Kidney (tissue), 14 donors: ENCODE measurements around the gene ISL1. TPM values are rescaled to one million over a fixed set of nuclear protein-coding genes. Genes with fewer than 3 reads are reported as not detected.

Source experiments
- DNase-seq, 5 donors: peaks; one replicate each; pipeline ENCODE4 v3.0.0-alpha.2; 2013 to 2020
- FAIRE-seq: peaks from 2 replicates; lab custom pipeline; 2012; peaks lifted over from hg19 to GRCh38; lab: Jason Lieb, UNC
- H3K27ac ChIP-seq, 2 donors: one replicate each; pipeline ENCODE4 v1.7.0; 2013; ENCODE audit warnings: low read depth in 2 of 2, low read length in 2 of 2, inconsistent platforms in 1 of 2
- H3K27me3 ChIP-seq: one replicate; pipeline ENCODE4 v1.7.1; 2013; ENCODE audit warnings: low read length, inconsistent platforms; ENCODE audit not compliant: control insufficient read depth, insufficient read depth
- H3K36me3 ChIP-seq, 3 donors: one replicate each; pipeline versions ENCODE4 v1.7.0 to v1.7.1; 2013; ENCODE audit warnings: low read length in 3 of 3, control low read depth in 1 of 3, inconsistent platforms in 1 of 3; ENCODE audit not compliant: insufficient read depth in 3 of 3, control insufficient read depth in 2 of 3
- H3K4me1 ChIP-seq, 3 donors: one replicate each; pipeline versions ENCODE4 v1.7.0 to v1.7.1; 2013; ENCODE audit warnings: low read length in 3 of 3, inconsistent platforms in 1 of 3, low read depth in 1 of 3; ENCODE audit not compliant: control insufficient read depth in 2 of 3, insufficient read depth in 2 of 3
- H3K4me3 ChIP-seq, 3 donors: one replicate each; pipeline versions ENCODE4 v1.7.0 to v1.8.1; 2013; ENCODE audit warnings: low read length in 3 of 3, control low read depth in 1 of 3, inconsistent platforms in 1 of 3
- H3K9ac ChIP-seq, 3 donors: one replicate each; pipeline versions ENCODE4 v1.7.0 to v1.7.1; 2013; ENCODE audit warnings: low read length in 3 of 3, control low read depth in 1 of 3, inconsistent platforms in 1 of 3
- H3K9me3 ChIP-seq, 3 donors: one replicate each; pipeline versions ENCODE4 v1.7.0 to v1.7.1; 2013; ENCODE audit warnings: low read length in 3 of 3, control low read depth in 1 of 3, inconsistent platforms in 1 of 3; ENCODE audit not compliant: control insufficient read depth in 2 of 3, insufficient read depth in 1 of 3
- intact Hi-C: fragments of 100-400 bp; cut with DNase I; formaldehyde crosslinking; loops from one replicate; pipeline ENCODE4 v1.11.1; 2022
- polyA plus RNA-seq: library from polyadenylated mRNA; stranded (reverse); fragments of 350-450 nt; fragmentation: Illumina TruSeq; extraction: RNeasy Lipid Tissue Mini Kit (QIAGEN cat#74804); gene quantifications from one replicate; pipeline ENCODE4 v1.2.3, GENCODE V29; 2014; ENCODE audit warnings: low read depth, low replicate concordance; ENCODE audit not compliant: insufficient read depth
- total RNA-seq: library from RNA; stranded (reverse); fragmentation: NEBNext Ultra II Directional; extraction: Animal tissue kit (Norgen Biotek cat#: 25700); gene quantifications from one replicate; pipeline ENCODE4 v1.2.1, GENCODE V29; 2021
- TF ChIP-seq, protein P1 (sequence below): IDR thresholded peaks from 3 replicates; pipeline ENCODE4 v1.5.1; 2012; ENCODE audit warnings: mild to moderate bottlenecking, moderate library complexity, borderline replicate concordance; ENCODE audit not compliant: insufficient read depth; ENCODE audit errors: extremely low read depth
- donor health status: control.
- donor health status: control.
- donor health status: control.
- donor health status: control.
- donor health status: control.
- donor health status: DM: yes; HTN: yes; CAD: no.
- donor health status: Normal renal cell carcinoma (clear cell type).

The ISL1 gene
- total and polyA plus RNA-seq, 2 donors from 2014 or later: not detected

DNA sequence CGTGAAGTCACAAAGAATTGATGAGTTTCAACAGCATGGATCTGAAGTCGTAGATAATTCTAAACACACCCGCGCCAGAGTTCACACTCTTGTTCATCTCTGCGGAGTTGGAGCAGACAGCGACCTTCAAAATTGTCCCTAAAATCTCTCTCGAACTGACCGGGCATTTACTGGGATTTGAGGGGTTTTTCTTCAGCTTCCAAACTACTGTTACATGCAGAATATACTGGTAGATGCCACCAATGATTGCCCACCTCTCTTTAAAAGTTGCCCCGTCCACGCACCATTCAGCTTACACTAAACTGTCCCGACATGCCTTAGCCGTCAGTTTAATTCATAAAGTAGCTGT lies 5.2 kb upstream of the ISL1 start:
- Histone ChIP-seq H3K4me1 (peaks cover 0 to 6% (median 5%) of the 10 kb centered on the region in 3 donors), H3K4me3 (no peak overlapping the region), H3K27ac (no peak overlapping the region), H3K36me3 (no peaks in the 10 kb centered on the region), H3K9ac (no peak overlapping the region), H3K27me3 (peaks cover 77% of the 10 kb centered on the region), H3K9me3 (no peaks in the 10 kb centered on the region)
- TF ChIP-seq, protein P1, sequence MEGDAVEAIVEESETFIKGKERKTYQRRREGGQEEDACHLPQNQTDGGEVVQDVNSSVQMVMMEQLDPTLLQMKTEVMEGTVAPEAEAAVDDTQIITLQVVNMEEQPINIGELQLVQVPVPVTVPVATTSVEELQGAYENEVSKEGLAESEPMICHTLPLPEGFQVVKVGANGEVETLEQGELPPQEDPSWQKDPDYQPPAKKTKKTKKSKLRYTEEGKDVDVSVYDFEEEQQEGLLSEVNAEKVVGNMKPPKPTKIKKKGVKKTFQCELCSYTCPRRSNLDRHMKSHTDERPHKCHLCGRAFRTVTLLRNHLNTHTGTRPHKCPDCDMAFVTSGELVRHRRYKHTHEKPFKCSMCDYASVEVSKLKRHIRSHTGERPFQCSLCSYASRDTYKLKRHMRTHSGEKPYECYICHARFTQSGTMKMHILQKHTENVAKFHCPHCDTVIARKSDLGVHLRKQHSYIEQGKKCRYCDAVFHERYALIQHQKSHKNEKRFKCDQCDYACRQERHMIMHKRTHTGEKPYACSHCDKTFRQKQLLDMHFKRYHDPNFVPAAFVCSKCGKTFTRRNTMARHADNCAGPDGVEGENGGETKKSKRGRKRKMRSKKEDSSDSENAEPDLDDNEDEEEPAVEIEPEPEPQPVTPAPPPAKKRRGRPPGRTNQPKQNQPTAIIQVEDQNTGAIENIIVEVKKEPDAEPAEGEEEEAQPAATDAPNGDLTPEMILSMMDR: no peak
- intact Hi-C loops: no loop called here
- DNase-seq (no peak), FAIRE-seq (no peak)

DNA sequence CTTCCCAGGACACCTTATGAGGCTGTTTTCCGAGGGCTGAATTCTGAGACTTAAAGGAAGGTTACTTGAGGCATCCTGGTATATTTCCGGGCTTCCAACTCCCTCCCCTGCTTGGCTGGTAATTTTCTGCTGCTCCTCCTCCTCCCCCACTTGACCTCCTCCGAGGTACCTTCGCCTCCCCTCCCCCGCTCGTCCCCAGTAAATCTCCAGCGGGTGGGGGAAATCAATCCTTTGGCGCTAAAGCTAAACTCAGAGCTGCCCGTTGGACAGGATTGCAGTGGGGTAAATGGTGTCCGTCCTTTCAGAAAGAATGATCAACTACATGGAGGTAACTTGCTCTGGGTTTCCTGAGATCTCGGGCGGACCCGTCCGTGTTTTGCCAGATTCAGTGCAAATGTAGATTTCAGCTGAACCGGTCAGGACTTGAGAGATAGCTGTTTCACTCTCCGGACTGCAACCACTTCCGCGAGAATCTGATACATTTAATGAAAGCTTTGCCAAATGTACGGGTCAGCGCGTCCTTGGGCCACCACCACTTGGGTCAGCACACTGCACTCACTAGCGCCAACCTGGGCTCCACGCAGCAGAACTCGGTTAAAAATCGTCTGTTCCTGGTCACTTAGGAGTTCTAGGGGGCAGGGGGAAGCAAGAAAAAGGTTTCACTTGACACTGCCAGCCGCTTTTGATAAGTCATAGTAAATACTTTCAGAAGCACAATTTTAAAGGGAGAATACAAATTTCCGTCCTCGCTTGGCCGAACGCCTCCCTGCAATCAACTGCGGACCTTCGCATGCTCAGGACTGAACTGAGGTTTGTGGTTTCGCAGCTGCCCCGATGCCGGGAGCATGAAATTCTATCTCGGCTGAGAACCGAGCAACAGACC lies 4.6 kb upstream of the ISL1 start:
- Histone ChIP-seq H3K9me3 (no peaks in the 10 kb centered on the region), H3K36me3 (no peaks in the 10 kb centered on the region), H3K4me1 (peaks cover 0 to 6% (median 5%) of the 10 kb centered on the region in 3 donors), H3K27ac (no peak overlapping the region), H3K9ac (no peak overlapping the region), H3K4me3 (peak overlapping the region in 2 of 3 donors; percentile 43 to 46), H3K27me3 (peaks cover 79% of the 10 kb centered on the region)
- peak in 4 of 5 donors; percentile 44 to 74 (median 66) for DNase-seq
- FAIRE-seq: no peak
- intact Hi-C loops: no loop called here
- TF ChIP-seq, protein P1: no peak

DNA sequence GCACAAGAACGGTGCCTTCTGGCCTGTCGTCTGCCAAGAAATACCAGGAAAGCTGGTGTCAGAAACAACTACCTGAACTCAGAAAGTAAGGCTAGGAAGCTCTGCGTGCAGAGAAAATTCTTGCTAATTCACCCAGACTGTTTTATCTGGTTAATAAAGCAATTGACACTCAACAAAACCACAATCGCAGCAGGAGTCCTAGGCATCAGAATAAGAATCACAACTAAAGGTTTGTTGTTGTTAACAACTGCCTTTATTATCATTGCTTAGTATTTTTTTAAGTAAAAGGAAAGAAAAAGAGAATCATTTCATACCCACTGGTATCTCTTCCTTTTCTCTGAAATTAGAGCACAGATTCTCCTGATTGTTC lies 3.9 kb upstream of the ISL1 start:
- intact Hi-C loops: no loop called here
- H3K9me3 ChIP-seq: no peaks in the 10 kb centered on the region
- H3K36me3 ChIP-seq: no peaks in the 10 kb centered on the region
- no peak overlapping the region for H3K9ac ChIP-seq
- H3K4me1 ChIP-seq: peaks cover 0 to 6% (median 5%) of the 10 kb centered on the region in 3 donors
- no peak overlapping the region for H3K4me3 ChIP-seq
- no peak for DNase-seq
- no peak for FAIRE-seq
- no peak overlapping the region for H3K27ac ChIP-seq
- TF ChIP-seq, protein P1: no peak
- H3K27me3 ChIP-seq: peaks cover 78% of the 10 kb centered on the region
